Measurements from ENCODE around the gene UBFD1. TPM values are rescaled to one million over a fixed set of nuclear protein-coding genes. Genes with fewer than 3 reads are reported as not detected.
"Not testable (repeated sequence)": the region's sequence is repeated elsewhere in the genome, so short reads cannot be mapped to it uniquely, and the experiment has no call there.

UBFD1 gene
- total RNA-seq, 1 experiment from 2014 or later, result 49.1 TPM

DNA sequence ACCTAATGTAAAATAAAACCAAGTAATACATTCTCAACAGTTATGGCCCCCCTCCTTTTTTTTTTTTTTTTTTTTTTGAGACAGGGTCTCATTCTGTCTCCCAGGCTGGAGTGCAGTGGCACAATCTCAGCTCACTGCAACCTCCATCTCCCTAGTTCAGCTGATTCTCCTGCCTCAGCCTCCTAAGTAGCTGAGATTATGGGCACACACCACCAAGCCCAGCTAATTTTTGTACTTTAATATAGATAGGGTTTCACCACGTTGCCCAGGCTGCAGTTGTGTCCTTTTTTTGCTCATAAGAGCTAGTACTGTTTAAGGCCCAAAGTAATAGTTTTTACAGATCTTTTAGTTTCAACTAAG lies 18.6 kb upstream of the UBFD1 start:
- Mint-ChIP-seq H3K4me1 (ENCODE audit: insufficient read depth, unreplicated experiment) (no peaks in the 10 kb centered on the region), H3K9me3 (ENCODE audit: unreplicated experiment) (no peaks in the 10 kb centered on the region), H3K27me3 (ENCODE audit: insufficient read depth, unreplicated experiment) (no peaks in the 10 kb centered on the region), H3K27ac (ENCODE audit: low read depth, unreplicated experiment) (peak overlapping the region; percentile 12), H3K36me3 (ENCODE audit: insufficient read depth, unreplicated experiment) (peaks cover 74% of the 10 kb centered on the region), H3K4me3 (ENCODE audit: unreplicated experiment) (no peak overlapping the region)
- no TSS peak for BruUV-seq (replicated peaks)
- CTCF ChIA-PET, result interaction anchor here (0.6 to 1.2 kb wide), 6 partner anchors 12 to 251 kb away, joined by 3 to 7 read pairs (median 4); no protein-coding TSS in a partner anchor
- TF ChIP-seq, protein P1, sequence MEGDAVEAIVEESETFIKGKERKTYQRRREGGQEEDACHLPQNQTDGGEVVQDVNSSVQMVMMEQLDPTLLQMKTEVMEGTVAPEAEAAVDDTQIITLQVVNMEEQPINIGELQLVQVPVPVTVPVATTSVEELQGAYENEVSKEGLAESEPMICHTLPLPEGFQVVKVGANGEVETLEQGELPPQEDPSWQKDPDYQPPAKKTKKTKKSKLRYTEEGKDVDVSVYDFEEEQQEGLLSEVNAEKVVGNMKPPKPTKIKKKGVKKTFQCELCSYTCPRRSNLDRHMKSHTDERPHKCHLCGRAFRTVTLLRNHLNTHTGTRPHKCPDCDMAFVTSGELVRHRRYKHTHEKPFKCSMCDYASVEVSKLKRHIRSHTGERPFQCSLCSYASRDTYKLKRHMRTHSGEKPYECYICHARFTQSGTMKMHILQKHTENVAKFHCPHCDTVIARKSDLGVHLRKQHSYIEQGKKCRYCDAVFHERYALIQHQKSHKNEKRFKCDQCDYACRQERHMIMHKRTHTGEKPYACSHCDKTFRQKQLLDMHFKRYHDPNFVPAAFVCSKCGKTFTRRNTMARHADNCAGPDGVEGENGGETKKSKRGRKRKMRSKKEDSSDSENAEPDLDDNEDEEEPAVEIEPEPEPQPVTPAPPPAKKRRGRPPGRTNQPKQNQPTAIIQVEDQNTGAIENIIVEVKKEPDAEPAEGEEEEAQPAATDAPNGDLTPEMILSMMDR (IDR thresholded peaks at IDR 0.05; ENCODE audit: unreplicated experiment), result no peak
- intact Hi-C loops (cut with micrococcal nuclease), result no loop called here
- POLR2A ChIA-PET, result interaction anchor here (1.2 to 2.0 kb wide), 3 partner anchors 8 to 20 kb away, joined by 3 to 6 read pairs (median 4); no protein-coding TSS in a partner anchor
- no peak for DNase-seq (ENCODE audit: unreplicated experiment)

DNA sequence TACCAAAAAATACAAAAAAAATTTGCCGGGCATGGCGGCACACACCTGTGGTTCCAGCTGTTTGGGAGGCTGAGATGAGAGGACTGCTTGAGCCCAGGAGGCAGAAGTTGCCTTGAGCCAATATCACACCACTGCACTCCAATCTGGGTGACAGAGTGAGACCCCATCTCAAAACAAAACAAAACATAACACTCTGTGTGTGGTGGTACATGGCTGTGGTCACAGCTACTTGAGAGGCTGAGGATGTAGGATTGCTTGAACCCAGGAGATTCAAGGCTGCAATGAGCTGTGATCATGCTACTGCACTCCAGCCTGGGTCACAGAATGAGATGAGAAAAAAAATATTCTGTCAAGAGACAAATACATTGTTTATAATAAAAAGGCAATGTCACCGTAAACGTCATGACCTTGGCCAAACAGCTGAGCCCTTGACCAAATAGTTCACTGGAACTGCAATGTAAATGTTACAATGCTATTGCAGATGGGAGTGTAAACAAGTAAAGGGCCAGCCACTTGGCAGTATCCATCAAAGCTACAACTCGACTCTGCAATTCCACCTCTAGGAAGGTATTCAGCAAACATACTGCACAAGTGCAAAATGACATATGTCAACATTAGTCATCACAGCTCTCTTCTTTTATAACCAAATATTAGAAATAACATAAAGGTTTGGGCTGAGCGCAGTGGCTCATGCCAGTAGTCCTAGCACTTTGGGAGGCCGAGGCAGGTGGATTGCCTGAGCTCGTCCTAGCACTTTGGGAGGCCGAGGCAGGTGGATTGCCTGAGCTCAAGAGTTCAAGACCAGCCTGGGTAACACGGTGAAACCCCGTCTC lies 17.3 kb upstream of the UBFD1 start:
- peaks cover 68% of the 10 kb centered on the region for H3K36me3 Mint-ChIP-seq (ENCODE audit: insufficient read depth, unreplicated experiment)
- CTCF ChIA-PET, result interaction anchor here (0.5 to 1.0 kb wide), 5 partner anchors 11 to 467 kb away, joined by 3 to 6 read pairs (median 4); no protein-coding TSS in a partner anchor

DNA sequence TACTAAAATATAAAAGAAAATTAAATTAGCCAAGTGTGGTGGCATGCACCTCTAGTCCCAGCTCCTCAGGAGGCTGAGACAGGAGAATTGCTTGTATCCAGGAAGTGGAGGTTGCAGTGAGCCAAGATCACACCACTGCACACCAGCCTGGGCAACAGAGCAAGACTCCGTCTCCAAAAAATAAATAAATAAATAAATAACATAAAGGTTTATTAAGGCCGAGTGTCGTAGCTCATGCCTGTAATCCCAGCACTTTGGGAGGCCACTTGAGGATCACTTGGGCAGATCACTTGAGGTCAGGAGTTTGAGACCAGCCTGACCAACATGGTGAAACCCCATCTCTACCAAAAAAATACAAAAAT lies 16.7 kb upstream of the UBFD1 start:
- CTCF ChIA-PET, result interaction anchor here (0.5 to 1.8 kb wide), 5 partner anchors 10 to 200 kb away, joined by 4 to 8 read pairs (median 5); no protein-coding TSS in a partner anchor
- H3K36me3 Mint-ChIP-seq (ENCODE audit: insufficient read depth, unreplicated experiment), result peaks cover 72% of the 10 kb centered on the region

More for the DNA sequence above, 17.3 kb upstream of the UBFD1 start:
- no peaks in the 10 kb centered on the region for H3K27me3 Mint-ChIP-seq (ENCODE audit: insufficient read depth, unreplicated experiment)
- intact Hi-C loops (cut with micrococcal nuclease), result no loop called here
- DNase-seq (ENCODE audit: unreplicated experiment), result no peak
- POLR2A ChIA-PET, result interaction anchor here (0.6 to 2.0 kb wide), 4 partner anchors 9 to 135 kb away, joined by 3 to 6 read pairs (median 4); no protein-coding TSS in a partner anchor
- H3K9me3 Mint-ChIP-seq (ENCODE audit: unreplicated experiment), result no peaks in the 10 kb centered on the region
- H3K4me3 Mint-ChIP-seq (ENCODE audit: unreplicated experiment), result no peak overlapping the region
- TF ChIP-seq, protein P1 (IDR thresholded peaks at IDR 0.05; ENCODE audit: unreplicated experiment), result no peak
- H3K27ac Mint-ChIP-seq (ENCODE audit: low read depth, unreplicated experiment), result no peak overlapping the region
- H3K4me1 Mint-ChIP-seq (ENCODE audit: insufficient read depth, unreplicated experiment), result no peaks in the 10 kb centered on the region
- no TSS peak for BruUV-seq (replicated peaks)

DNA sequence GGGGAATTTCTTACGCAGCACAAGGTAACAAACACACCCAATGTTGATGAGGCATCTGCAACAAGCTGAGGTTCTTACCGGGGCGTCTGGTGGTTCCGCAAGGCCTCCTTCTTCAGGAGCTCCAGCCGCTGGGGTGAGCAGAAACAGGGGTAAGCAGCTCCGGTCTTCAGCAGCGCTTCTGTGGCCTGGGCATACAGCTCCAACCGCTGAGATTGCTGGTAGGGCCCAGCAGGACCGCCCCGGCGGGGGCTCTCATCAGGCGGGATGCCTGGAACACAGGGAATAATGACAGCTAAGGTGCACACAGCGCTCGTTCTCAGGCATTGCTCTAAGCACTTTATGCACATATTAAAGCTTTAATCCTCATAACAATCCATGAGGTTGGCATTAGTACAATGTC lies 13.1 kb upstream of the UBFD1 start:
- ChIA-PET POLR2A (interaction anchor here (0.7 to 2.5 kb wide), 2 partner anchors 14 to 399 kb away, joined by 3 to 10 read pairs; partner anchors contain the start of genes EARS2 and UBFD1), CTCF (interaction anchor here (1.1 to 1.3 kb wide), 2 partner anchors 10 to 19 kb away, joined by 3 read pairs; no protein-coding TSS in a partner anchor)
- Mint-ChIP-seq H3K27ac (ENCODE audit: low read depth, unreplicated experiment) (no peak overlapping the region), H3K4me3 (ENCODE audit: unreplicated experiment) (no peak overlapping the region), H3K36me3 (ENCODE audit: insufficient read depth, unreplicated experiment) (peaks cover 64% of the 10 kb centered on the region), H3K4me1 (ENCODE audit: insufficient read depth, unreplicated experiment) (no peaks in the 10 kb centered on the region), H3K27me3 (ENCODE audit: insufficient read depth, unreplicated experiment) (no peaks in the 10 kb centered on the region), H3K9me3 (ENCODE audit: unreplicated experiment) (no peaks in the 10 kb centered on the region)
- BruUV-seq (replicated peaks), result no TSS peak
- DNase-seq (ENCODE audit: unreplicated experiment), result no peak
- intact Hi-C loops (cut with micrococcal nuclease), result no loop called here
- TF ChIP-seq, protein P1 (IDR thresholded peaks at IDR 0.05; ENCODE audit: unreplicated experiment), result no peak

More for the DNA sequence above, 16.7 kb upstream of the UBFD1 start:
- H3K27ac Mint-ChIP-seq (ENCODE audit: low read depth, unreplicated experiment); H3K9me3 Mint-ChIP-seq (ENCODE audit: unreplicated experiment); H3K4me3 Mint-ChIP-seq (ENCODE audit: unreplicated experiment); H3K27me3 Mint-ChIP-seq (ENCODE audit: insufficient read depth, unreplicated experiment); DNase-seq (ENCODE audit: unreplicated experiment); intact Hi-C loops (cut with micrococcal nuclease); BruUV-seq (replicated peaks); H3K4me1 Mint-ChIP-seq (ENCODE audit: insufficient read depth, unreplicated experiment): not testable (repeated sequence)
- POLR2A ChIA-PET, result interaction anchor here (0.6 to 2.0 kb wide), 3 partner anchors 8 to 47 kb away, joined by 3 to 6 read pairs (median 3); no protein-coding TSS in a partner anchor
